GM10266 (cell line): Measurements from ENCODE around the gene SFTA2.
A peak's percentile ranks its signal among the peaks of the same experiment; 100 is the strongest.

ENCODE experiments used
- DNase-seq: peaks from one replicate; pipeline ENCODE4 v3.0.0; 2012; ENCODE audit errors: extremely low spot score
- TF ChIP-seq, protein P1 (sequence below): IDR thresholded peaks from 2 replicates; pipeline ENCODE4 v1.5.1; 2012; ENCODE audit warnings: mild to moderate bottlenecking, low read depth; ENCODE audit not compliant: control insufficient read depth, insufficient read depth; ENCODE audit errors: missing control alignments

Gene SFTA2

DNA sequence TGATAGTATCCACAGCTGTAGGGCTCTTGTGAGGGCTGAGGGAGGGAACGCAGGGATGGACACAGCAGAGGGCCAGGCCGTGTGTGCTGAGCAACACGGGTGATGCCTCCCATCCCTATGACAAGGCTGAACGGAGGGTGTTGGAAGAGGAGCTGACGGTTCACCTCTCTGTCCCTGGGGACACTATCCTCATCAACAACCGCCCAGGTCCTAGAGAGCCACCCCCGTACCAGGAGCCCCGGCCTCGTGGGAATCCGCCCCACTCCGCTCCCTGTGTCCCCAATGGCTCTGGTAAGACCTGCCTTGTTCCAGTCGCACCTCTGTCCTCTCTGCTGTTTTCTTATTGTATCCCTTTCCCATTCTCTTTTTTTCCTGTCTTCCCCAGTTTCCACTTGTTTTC lies 37.6 kb downstream of the SFTA2 start:
- DNase-seq, result no peak
- TF ChIP-seq, protein P1, sequence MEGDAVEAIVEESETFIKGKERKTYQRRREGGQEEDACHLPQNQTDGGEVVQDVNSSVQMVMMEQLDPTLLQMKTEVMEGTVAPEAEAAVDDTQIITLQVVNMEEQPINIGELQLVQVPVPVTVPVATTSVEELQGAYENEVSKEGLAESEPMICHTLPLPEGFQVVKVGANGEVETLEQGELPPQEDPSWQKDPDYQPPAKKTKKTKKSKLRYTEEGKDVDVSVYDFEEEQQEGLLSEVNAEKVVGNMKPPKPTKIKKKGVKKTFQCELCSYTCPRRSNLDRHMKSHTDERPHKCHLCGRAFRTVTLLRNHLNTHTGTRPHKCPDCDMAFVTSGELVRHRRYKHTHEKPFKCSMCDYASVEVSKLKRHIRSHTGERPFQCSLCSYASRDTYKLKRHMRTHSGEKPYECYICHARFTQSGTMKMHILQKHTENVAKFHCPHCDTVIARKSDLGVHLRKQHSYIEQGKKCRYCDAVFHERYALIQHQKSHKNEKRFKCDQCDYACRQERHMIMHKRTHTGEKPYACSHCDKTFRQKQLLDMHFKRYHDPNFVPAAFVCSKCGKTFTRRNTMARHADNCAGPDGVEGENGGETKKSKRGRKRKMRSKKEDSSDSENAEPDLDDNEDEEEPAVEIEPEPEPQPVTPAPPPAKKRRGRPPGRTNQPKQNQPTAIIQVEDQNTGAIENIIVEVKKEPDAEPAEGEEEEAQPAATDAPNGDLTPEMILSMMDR, result no peak

DNA sequence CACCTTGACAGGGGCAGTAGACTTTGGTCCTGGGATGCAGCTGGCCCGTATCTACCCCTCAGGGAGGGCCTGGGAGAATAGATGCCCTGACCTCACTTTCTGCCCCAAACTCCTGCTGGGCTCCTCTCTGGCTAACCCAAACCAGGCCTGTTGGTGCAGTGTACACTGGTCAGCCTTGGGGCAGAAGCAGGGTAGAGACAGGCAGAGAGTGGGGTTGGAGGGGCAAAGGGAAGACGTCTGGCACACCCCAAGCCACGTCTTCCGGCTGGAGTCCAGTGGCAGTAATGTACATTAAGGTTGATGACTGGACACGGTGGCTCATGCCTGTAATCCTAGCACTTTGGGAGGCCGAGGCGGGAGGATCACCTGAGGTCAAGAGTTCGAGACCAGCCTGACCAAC lies 38.3 kb downstream of the SFTA2 start:
- TF ChIP-seq, protein P1, result no peak
- no peak for DNase-seq

DNA sequence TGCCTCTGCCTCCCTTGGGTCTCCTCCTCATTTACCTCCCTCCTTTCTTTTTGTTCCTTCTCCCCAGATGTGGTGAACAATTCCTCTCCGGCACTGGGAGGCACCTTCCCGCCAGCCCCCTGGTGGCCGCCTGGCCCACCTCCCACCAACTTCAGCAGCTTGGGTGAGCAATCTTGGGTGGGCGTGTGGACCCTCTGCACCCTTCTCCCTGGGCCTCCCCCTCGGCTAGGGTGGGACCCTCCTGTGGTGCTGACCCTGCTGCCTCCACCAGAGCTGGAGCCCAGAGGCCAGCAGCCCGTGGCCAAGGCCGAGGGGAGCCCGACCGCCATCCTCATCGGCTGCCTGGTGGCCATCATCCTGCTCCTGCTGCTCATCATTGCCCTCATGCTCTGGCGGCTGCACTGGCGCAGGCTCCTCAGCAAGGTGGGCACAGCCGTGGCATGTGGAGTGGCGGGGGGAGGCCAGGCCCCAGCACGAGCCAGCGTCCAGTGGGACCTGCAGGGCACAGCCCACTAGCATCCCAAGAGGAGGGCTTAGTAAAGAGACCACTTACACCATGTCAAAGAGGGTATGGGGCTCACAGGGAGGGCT lies 38.9 kb downstream of the SFTA2 start:
- TF ChIP-seq, protein P1, result no peak
- no peak for DNase-seq

DNA sequence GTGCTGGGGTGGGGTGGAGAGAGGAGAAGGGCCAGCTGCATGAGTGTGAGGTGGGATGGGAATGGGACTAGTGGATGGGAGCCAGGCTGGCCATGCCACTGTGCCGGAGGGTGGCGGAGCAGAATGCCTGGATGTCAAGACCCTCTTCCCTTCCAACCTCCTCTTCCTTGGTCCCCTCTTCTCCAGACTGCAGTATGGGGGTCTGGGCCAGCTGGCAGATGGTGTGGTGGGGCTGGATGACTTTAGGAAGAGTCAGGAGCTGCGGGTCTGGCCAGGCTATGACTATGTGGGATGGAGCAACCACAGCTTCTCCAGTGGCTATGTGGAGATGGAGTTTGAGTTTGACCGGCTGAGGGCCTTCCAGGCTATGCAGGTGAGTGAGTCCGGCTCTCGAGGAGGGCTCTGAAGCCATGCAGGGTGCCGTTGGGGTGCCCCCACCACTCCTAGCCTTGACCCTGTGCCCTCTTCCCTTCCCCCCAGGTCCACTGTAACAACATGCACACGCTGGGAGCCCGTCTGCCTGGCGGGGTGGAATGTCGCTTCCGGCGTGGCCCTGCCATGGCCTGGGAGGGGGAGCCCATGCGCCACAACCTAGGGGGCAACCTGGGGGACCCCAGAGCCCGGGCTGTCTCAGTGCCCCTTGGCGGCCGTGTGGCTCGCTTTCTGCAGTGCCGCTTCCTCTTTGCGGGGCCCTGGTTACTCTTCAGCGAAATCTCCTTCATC lies 40.0 kb downstream of the SFTA2 start:
- DNase-seq, result no peak
- TF ChIP-seq, protein P1, result no peak

DNA sequence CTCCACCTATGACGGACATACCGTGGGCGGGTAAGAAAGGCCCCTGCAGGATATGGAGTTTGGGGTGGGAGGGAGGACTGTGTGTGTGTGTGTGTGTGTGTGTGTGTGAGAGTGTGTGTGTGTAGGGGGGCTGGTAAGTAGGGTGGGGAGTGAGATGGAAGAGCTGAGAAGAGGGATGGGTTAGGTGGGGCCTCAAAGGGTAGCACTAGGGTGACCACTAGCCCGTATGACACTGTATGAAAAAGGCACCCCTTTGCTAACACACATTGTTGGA lies 40.6 kb downstream of the SFTA2 start:
- TF ChIP-seq, protein P1, result no peak
- DNase-seq, result no peak

DNA sequence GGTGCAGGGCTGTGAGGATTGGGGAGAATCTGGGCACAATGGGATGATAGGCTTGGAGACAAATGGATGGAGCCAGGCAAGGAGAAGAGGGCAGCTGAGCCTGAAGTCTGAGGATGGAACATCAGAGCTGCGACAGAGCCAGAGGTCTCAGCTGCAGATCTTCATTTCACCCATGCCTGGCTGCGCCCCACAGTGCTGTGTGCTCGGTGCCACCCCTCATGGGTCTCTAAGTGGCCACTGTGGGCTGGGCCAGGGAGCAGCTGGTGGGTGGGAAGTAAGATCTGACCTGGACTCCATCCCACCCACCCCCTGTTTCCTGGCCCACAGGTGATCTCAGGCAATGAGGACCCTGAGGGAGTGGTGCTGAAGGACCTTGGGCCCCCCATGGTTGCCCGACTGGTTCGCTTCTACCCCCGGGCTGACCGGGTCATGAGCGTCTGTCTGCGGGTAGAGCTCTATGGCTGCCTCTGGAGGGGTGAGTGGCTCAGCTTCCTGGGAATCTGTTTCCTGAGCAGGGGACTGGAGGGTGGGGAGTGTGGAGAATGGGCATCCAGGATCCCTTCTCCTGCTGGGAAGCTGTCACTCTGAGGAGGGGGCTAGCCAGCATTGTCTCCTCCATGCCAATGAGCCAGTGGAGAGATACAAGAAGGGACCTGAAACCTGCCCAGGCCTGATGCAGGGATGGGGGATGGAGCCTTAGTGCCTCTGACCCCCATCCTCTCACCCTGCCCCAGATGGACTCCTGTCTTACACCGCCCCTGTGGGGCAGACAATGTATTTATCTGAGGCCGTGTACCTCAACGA lies 41.1 kb downstream of the SFTA2 start:
- TF ChIP-seq, protein P1, result no peak
- peak; percentile 17 for DNase-seq
